ENCODE measurements around the gene PAXX. TPM values are rescaled to one million over a fixed set of nuclear protein-coding genes. Genes with fewer than 3 reads are reported as not detected.

The PAXX gene
- total RNA-seq, 2 experiments from 2014 or later: 60.5 to 61.8 TPM

DNA sequence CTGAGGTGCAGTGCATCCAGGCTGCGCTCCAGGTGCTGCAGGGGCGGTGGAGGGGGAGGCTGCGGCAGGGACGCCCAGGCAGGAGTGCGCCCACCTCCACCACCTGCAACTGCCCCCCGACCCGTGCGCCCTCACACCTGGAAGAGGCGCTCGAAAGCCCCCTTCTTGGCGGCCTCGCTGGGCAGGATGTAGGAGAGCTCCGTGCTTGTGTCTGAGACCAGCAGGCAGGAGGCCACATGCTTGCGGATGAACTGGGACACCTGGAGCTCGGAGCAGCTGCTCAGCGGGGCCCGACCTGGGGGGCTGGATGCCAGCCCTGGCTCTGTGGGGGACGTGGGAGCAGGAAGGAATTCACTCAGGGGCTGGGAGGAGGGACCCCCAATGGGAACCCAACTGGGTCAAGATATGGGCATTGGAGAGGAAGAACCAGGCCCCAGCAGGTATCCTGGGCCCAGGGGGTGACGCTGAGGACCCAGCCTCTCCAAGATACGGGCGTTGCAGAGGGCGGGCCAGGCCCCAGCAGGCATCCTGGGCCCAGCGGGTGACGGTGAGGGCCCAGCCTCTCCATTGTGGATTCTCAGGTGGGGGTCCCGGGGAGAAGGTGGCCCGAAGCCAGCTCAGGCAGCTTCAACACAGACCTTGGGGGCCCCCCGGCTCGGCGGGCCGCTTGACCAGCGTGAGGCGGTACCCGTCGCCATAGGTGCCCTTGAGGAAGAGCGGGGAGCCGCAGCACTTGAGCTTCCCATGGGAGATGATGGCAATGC, 22.7 kb downstream of the PAXX start:
- no peak overlapping the region for H3K27ac Mint-ChIP-seq
- CTCF ChIA-PET: no interaction called here

DNA sequence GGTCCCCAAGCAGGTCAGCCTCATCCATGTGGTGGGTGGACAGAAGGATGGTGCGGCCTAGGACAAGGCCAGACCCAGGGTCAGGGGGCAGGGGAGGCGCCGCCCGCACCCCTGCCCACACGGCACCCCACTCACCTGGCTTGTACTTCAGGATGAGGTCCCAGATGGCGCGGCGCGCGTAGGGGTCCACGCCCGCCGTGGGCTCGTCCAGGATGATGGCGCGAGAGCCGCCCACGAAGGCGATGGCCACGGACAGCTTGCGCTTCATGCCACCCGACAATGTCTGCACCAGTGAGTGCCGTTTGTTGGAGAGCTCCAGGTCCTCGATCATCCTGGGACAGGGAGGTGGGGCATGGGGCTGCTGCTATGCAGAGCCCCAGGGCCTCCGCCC, 23.3 kb downstream of the PAXX start:
- H3K27me3 Mint-ChIP-seq: no peaks in the 10 kb centered on the region
- ATAC-seq (no peak), DNase-seq (no peak)
- no peak overlapping the region for H3K27ac Mint-ChIP-seq
- no peaks in the 10 kb centered on the region for H3K9me3 Mint-ChIP-seq
- CTCF ChIA-PET: no interaction called here
- no peaks in the 10 kb centered on the region for H3K4me1 Mint-ChIP-seq (ENCODE audit: low read depth)
- intact Hi-C loops (cut with micrococcal nuclease): no loop called here
- no peak overlapping the region for H3K4me3 Mint-ChIP-seq
- POLR2A ChIA-PET: no interaction called here
- TF ChIP-seq, protein P1, sequence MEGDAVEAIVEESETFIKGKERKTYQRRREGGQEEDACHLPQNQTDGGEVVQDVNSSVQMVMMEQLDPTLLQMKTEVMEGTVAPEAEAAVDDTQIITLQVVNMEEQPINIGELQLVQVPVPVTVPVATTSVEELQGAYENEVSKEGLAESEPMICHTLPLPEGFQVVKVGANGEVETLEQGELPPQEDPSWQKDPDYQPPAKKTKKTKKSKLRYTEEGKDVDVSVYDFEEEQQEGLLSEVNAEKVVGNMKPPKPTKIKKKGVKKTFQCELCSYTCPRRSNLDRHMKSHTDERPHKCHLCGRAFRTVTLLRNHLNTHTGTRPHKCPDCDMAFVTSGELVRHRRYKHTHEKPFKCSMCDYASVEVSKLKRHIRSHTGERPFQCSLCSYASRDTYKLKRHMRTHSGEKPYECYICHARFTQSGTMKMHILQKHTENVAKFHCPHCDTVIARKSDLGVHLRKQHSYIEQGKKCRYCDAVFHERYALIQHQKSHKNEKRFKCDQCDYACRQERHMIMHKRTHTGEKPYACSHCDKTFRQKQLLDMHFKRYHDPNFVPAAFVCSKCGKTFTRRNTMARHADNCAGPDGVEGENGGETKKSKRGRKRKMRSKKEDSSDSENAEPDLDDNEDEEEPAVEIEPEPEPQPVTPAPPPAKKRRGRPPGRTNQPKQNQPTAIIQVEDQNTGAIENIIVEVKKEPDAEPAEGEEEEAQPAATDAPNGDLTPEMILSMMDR (IDR thresholded peaks at IDR 0.05): no peak
- H3K36me3 Mint-ChIP-seq (ENCODE audit: low read depth): no peaks in the 10 kb centered on the region

More for the DNA sequence above, 22.7 kb downstream of the PAXX start:
- TF ChIP-seq, protein P1 (IDR thresholded peaks at IDR 0.05): no peak
- ATAC-seq: no peak
- Mint-ChIP-seq H3K4me3 (no peak overlapping the region), H3K27me3 (no peaks in the 10 kb centered on the region), H3K36me3 (ENCODE audit: low read depth) (no peaks in the 10 kb centered on the region), H3K4me1 (ENCODE audit: low read depth) (no peaks in the 10 kb centered on the region), H3K9me3 (no peaks in the 10 kb centered on the region)
- intact Hi-C loops (cut with micrococcal nuclease): no loop called here
- no peak for DNase-seq
- POLR2A ChIA-PET: no interaction called here

- H3K27ac Mint-ChIP-seq: no peak overlapping the region
- DNase-seq (no peak), ATAC-seq (no peak)
- no peaks in the 10 kb centered on the region for H3K4me1 Mint-ChIP-seq (ENCODE audit: low read depth)
- H3K27me3 Mint-ChIP-seq: no peaks in the 10 kb centered on the region
- POLR2A ChIA-PET: no interaction called here
- intact Hi-C loops (cut with micrococcal nuclease): no loop called here
- TF ChIP-seq, protein P1 (IDR thresholded peaks at IDR 0.05): no peak
- no peaks in the 10 kb centered on the region for H3K9me3 Mint-ChIP-seq
- no peak overlapping the region for H3K4me3 Mint-ChIP-seq
- H3K36me3 Mint-ChIP-seq (ENCODE audit: low read depth): no peaks in the 10 kb centered on the region
- CTCF ChIA-PET: no interaction called here
These were observed 23.8 kb downstream of the PAXX start for GRCh38 chr9:137015976-137016375.

DNA sequence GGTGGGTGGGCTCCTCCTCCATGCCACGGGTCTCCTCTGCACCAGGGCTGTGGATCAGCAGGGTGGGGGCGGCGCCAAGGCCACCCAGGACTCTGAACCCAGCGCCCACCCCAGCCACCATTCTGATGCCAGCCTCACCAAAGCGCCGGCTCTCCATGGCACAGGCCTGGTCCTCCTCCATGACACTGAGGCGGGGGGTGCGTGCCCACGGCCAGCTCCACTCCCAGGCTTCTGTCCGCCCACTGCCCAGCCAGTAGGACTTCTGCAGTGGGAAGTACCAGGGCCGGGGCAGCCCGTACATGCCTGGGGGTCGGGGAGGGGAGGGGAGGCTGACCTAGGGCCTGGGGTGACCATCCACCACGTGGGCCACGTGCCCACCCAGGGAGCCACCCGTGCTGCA, 24.2 kb downstream of the PAXX start:
- CTCF ChIA-PET: interaction anchor here (1.3 kb wide), 1 partner anchor 13 kb away, joined by 6 read pairs; no protein-coding TSS in a partner anchor

GRCh38 chr9:137017071-137017470, 24.8 kb downstream of the PAXX start:
- ATAC-seq: no peak
- no peak overlapping the region for H3K4me3 Mint-ChIP-seq
- no peak overlapping the region for H3K27ac Mint-ChIP-seq
- TF ChIP-seq, protein P1 (IDR thresholded peaks at IDR 0.05): no peak
- ChIA-PET POLR2A (no interaction called here), CTCF (interaction anchor here (1.3 kb wide), 1 partner anchor 12 kb away, joined by 6 read pairs; no protein-coding TSS in a partner anchor)
- DNase-seq: no peak
- no peaks in the 10 kb centered on the region for H3K36me3 Mint-ChIP-seq (ENCODE audit: low read depth)
- H3K4me1 Mint-ChIP-seq (ENCODE audit: low read depth): no peaks in the 10 kb centered on the region
- H3K9me3 Mint-ChIP-seq: no peaks in the 10 kb centered on the region
- intact Hi-C loops (cut with micrococcal nuclease): no loop called here
- H3K27me3 Mint-ChIP-seq: no peaks in the 10 kb centered on the region

More for the DNA sequence above, 24.2 kb downstream of the PAXX start:
- ATAC-seq (no peak), DNase-seq (no peak)
- TF ChIP-seq, protein P1 (IDR thresholded peaks at IDR 0.05): no peak
- POLR2A ChIA-PET: no interaction called here
- H3K36me3 Mint-ChIP-seq (ENCODE audit: low read depth): no peaks in the 10 kb centered on the region
- H3K27ac Mint-ChIP-seq: no peak overlapping the region
- H3K4me1 Mint-ChIP-seq (ENCODE audit: low read depth): no peaks in the 10 kb centered on the region
- no peak overlapping the region for H3K4me3 Mint-ChIP-seq
- no peaks in the 10 kb centered on the region for H3K9me3 Mint-ChIP-seq
- intact Hi-C loops (cut with micrococcal nuclease): no loop called here
- H3K27me3 Mint-ChIP-seq: no peaks in the 10 kb centered on the region
